ENCODE data around the gene COX6B2. TPM values are rescaled to one million over a fixed set of nuclear protein-coding genes. Genes with fewer than 3 reads are reported as not detected.
A peak's percentile ranks its signal among the peaks of the same experiment; 100 is the strongest.

The COX6B2 gene
- total RNA-seq, 4 donors from 2014 or later, result 0.14 to 4.6 TPM; not detected in 2

- Histone ChIP-seq H3K27me3 (no peaks in the 10 kb centered on the region), H3K9me3 (no peaks in the 10 kb centered on the region), H3K4me3 (no peak overlapping the region), H3K4me1 (peaks cover 0 to 5% of the 10 kb centered on the region in 2 donors), H3K27ac (no peak overlapping the region), H3K36me3 (no peaks in the 10 kb centered on the region)
- DNase-seq, result no peak
- intact Hi-C loops (cut with DNase I; ENCODE audit: low total_unique reads), result no loop called here
- TF ChIP-seq POLR2A (IDR thresholded peaks at IDR 0.05), result no peak
- no peak for TF ChIP-seq CTCF (IDR thresholded peaks at IDR 0.05)
Measured at GRCh38 chr19:55305983-55306562, 48.4 kb downstream of the COX6B2 start.

- H3K36me3 ChIP-seq, result no peaks in the 10 kb centered on the region
- intact Hi-C loops (cut with DNase I; ENCODE audit: low total_unique reads), result no loop called here
- H3K27ac ChIP-seq, result no peak overlapping the region
- TF ChIP-seq CTCF (IDR thresholded peaks at IDR 0.05), result peak in 1 of 4 experiments; percentile 6
- no peak for TF ChIP-seq POLR2A (IDR thresholded peaks at IDR 0.05)
- DNase-seq, result peak; percentile 31 to 46
- no peak overlapping the region for H3K4me3 ChIP-seq
- no peaks in the 10 kb centered on the region for H3K9me3 ChIP-seq
- peaks cover 0 to 5% of the 10 kb centered on the region in 2 donors for H3K4me1 ChIP-seq
- H3K27me3 ChIP-seq, result no peaks in the 10 kb centered on the region
Measured at GRCh38 chr19:55305491-55305890, 49.0 kb downstream of the COX6B2 start.

GRCh38 chr19:55304980-55305379 lies 49.5 kb downstream of the COX6B2 start:
- no peak overlapping the region for H3K4me3 ChIP-seq
- H3K27ac ChIP-seq, result no peak overlapping the region
- H3K27me3 ChIP-seq, result no peaks in the 10 kb centered on the region
- intact Hi-C loops (cut with DNase I; ENCODE audit: low total_unique reads), result loop anchor here (5.0 kb wide), 1 partner anchor 77 kb away; the partner anchor contains the start of gene TMEM238
- DNase-seq, result no peak
- no peaks in the 10 kb centered on the region for H3K9me3 ChIP-seq
- no peaks in the 10 kb centered on the region for H3K36me3 ChIP-seq
- no peak for TF ChIP-seq CTCF (IDR thresholded peaks at IDR 0.05)
- TF ChIP-seq POLR2A (IDR thresholded peaks at IDR 0.05), result no peak
- H3K4me1 ChIP-seq, result peaks cover 0 to 5% of the 10 kb centered on the region in 2 donors

- no peak overlapping the region for H3K4me3 ChIP-seq
- peak in 1 of 2 donors; percentile 37 for DNase-seq
- no peaks in the 10 kb centered on the region for H3K27me3 ChIP-seq
- no peaks in the 10 kb centered on the region for H3K36me3 ChIP-seq
- no peaks in the 10 kb centered on the region for H3K9me3 ChIP-seq
- TF ChIP-seq POLR2A (IDR thresholded peaks at IDR 0.05) (no peak), CTCF (IDR thresholded peaks at IDR 0.05) (no peak)
- no peak overlapping the region for H3K27ac ChIP-seq
- intact Hi-C loops (cut with DNase I; ENCODE audit: low total_unique reads), result loop anchor here (5.0 kb wide), 1 partner anchor 78 kb away; the partner anchor contains the start of gene TMEM238
- H3K4me1 ChIP-seq, result peaks cover 0 to 5% of the 10 kb centered on the region in 2 donors
Measured at GRCh38 chr19:55304279-55304978, 50.1 kb downstream of the COX6B2 start.

GRCh38 chr19:55303477-55303876 lies 51.0 kb downstream of the COX6B2 start:
- TF ChIP-seq CTCF (IDR thresholded peaks at IDR 0.05) (no peak), POLR2A (IDR thresholded peaks at IDR 0.05) (no peak)
- Histone ChIP-seq H3K27ac (no peak overlapping the region), H3K27me3 (no peaks in the 10 kb centered on the region), H3K4me3 (no peak overlapping the region), H3K4me1 (peaks cover 0 to 5% of the 10 kb centered on the region in 2 donors), H3K9me3 (no peaks in the 10 kb centered on the region), H3K36me3 (no peaks in the 10 kb centered on the region)
- intact Hi-C loops (cut with DNase I; ENCODE audit: low total_unique reads), result loop anchor here (5.0 kb wide), 1 partner anchor 79 kb away; the partner anchor contains the start of gene TMEM238
- no peak for DNase-seq

Measured in uterus (tissue), 4 donors.